ENCODE data around the gene SLC6A19. TPM values are rescaled to one million over a fixed set of nuclear protein-coding genes. Genes with fewer than 3 reads are reported as not detected.

Gene SLC6A19
- total and polyA plus RNA-seq, 2 of the 4 experiments (the other 2 are of a cell fraction), result not detected

DNA sequence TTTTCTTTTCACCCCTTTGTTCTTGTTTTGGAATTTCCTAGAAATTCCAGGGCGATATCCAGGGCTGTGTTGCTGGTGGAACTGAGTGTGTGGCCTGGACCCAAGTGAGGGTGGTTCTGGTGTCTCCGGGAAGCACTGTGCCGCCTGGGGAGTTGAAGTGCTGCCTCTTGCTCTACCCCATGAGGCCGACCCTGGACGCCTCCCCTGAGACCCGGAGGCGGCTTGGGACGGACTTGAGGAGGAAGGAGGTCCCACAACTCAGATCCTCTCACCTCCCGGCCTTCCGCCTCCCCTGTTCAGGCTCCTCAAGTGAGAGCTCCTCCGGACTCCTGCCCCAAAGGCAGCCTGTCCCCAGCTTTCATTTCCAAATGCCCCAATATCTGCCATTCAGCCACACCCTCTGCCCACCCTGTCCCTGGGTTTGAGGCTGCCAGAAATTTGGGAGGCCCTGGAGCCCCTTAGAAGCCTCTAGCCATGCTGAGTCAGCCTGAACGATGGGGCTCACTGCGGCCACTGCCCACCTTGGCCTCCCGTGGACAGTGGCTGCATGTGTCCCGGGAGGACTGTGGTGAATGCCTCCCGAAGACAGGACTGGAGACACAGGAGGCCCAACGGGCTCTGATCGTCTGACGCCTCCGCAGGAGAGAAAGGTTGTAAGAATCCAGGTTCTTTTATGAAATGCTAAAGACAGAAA, 42.6 kb upstream of the SLC6A19 start:
- Histone ChIP-seq H3K18ac (ENCODE audit: low read depth, low read length) (no peak overlapping the region), H3K4me1 (ENCODE audit: control insufficient read depth, insufficient read depth, low read length) (no peaks in the 10 kb centered on the region), H3K27ac (ENCODE audit: insufficient read depth, low read length) (no peak overlapping the region), H3K4me2 (ENCODE audit: low read depth, low read length) (no peak overlapping the region), H2AFZ (replicated peaks; ENCODE audit: low read length, poor library complexity) (no peak overlapping the region), H4K5ac (ENCODE audit: low read depth, low read length) (no peak overlapping the region), H3K23ac (ENCODE audit: low read depth, low read length) (no peak overlapping the region), H3K14ac (replicated peaks; ENCODE audit: low read depth, low read length) (no peak overlapping the region), H3K9me3 (ENCODE audit: control insufficient read depth, insufficient read depth, low read length) (peaks cover 6% of the 10 kb centered on the region; the same call in 1 of the 2 replicates), H3K4me3 (ENCODE audit: insufficient read depth, low read depth, low read length) (no peak overlapping the region), H3K56ac (ENCODE audit: extremely low read depth, insufficient read depth, low read length) (no peak overlapping the region), H3K36me3 (ENCODE audit: control insufficient read depth, insufficient read depth, low read length) (no peaks in the 10 kb centered on the region), H3K4ac (ENCODE audit: low read depth, low read length) (no peak overlapping the region), H2BK20ac (ENCODE audit: low read depth, low read length) (no peak overlapping the region), H2AK5ac (ENCODE audit: low read depth, low read length) (no peak overlapping the region), H2AK9ac (replicated peaks; ENCODE audit: low read depth, low read length, poor library complexity) (no peak overlapping the region), H4K91ac (ENCODE audit: insufficient read depth, low read depth, low read length) (no peak overlapping the region), H3K27me3 (ENCODE audit: control insufficient read depth, insufficient read depth, low read length) (peaks cover 48% of the 10 kb centered on the region; the same call in 1 of the 2 replicates), H3K9ac (ENCODE audit: low read depth, low read length) (no peak overlapping the region), H2BK5ac (ENCODE audit: low read depth, low read length, poor library complexity, severe bottlenecking) (no peak overlapping the region), H2BK120ac (ENCODE audit: low read depth, low read length) (no peak overlapping the region), H2BK15ac (ENCODE audit: low read depth, low read length) (no peak overlapping the region), H3K79me1 (ENCODE audit: low read depth in 1 of 2, low read length in 2 of 2) (no peaks in the 10 kb centered on the region), H4K20me1 (ENCODE audit: insufficient read depth, low read length) (no peaks in the 10 kb centered on the region; the same call in 1 of the 2 replicates), H3K9me1 (ENCODE audit: insufficient read depth, low read length) (no peaks in the 10 kb centered on the region; the same call in 1 of the 2 replicates), H4K8ac (ENCODE audit: low read depth in 2 of 2, low read length in 2 of 2) (no peak overlapping the region)
- intact Hi-C loops (cut with micrococcal nuclease) (no loop called here), dilution Hi-C loops (cut with HindIII; ENCODE audit: low sequenced_read_pairs, unreplicated experiment) (no loop called here), in situ Hi-C loops (cut with MboI; ENCODE audit: low sequenced_read_pairs) (no loop called here)
- ATAC-seq (ENCODE audit: low read depth) (no peak), DNase-seq (no peak)
- ChIA-PET CTCF (no interaction called here), POLR2A (ENCODE audit: unreplicated experiment) (no interaction called here)
- BruUV-seq (replicated peaks), result no TSS peak
- TF ChIP-seq FOS (IDR thresholded peaks at IDR 0.05; ENCODE audit: low read depth, low read length), result no peak
- no peak for TF ChIP-seq SMC3 (IDR thresholded peaks at IDR 0.05; ENCODE audit: low read depth, low read length)
- no peak for TF ChIP-seq MXI1 (IDR thresholded peaks at IDR 0.05; ENCODE audit: borderline replicate concordance, low read depth, low read length)
- no peak for TF ChIP-seq MAZ (IDR thresholded peaks at IDR 0.05; ENCODE audit: borderline replicate concordance, low read depth, low read length)
- no peak for TF ChIP-seq RCOR1 (IDR thresholded peaks at IDR 0.05; ENCODE audit: insufficient replicate concordance, low read length)
- no peak for TF ChIP-seq RAD21 (IDR thresholded peaks at IDR 0.05; ENCODE audit: low read length)
- TF ChIP-seq RFX5 (IDR thresholded peaks at IDR 0.05; ENCODE audit: low read depth, low read length), result no peak
- no peak for TF ChIP-seq MAFK (IDR thresholded peaks at IDR 0.05; ENCODE audit: low read depth, low read length)
- no peak for TF ChIP-seq CHD1 (IDR thresholded peaks at IDR 0.05; ENCODE audit: low read depth, low read length)
- TF ChIP-seq BHLHE40 (IDR thresholded peaks at IDR 0.05; ENCODE audit: low read depth, low read length), result no peak
- no peak for TF ChIP-seq USF2 (IDR thresholded peaks at IDR 0.05; ENCODE audit: low read depth, low read length)
- TF ChIP-seq, protein P1, sequence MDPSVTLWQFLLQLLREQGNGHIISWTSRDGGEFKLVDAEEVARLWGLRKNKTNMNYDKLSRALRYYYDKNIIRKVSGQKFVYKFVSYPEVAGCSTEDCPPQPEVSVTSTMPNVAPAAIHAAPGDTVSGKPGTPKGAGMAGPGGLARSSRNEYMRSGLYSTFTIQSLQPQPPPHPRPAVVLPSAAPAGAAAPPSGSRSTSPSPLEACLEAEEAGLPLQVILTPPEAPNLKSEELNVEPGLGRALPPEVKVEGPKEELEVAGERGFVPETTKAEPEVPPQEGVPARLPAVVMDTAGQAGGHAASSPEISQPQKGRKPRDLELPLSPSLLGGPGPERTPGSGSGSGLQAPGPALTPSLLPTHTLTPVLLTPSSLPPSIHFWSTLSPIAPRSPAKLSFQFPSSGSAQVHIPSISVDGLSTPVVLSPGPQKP (IDR thresholded peaks at IDR 0.05; ENCODE audit: borderline replicate concordance, low read depth, low read length), result no peak
- no peak for TF ChIP-seq CEBPB (IDR thresholded peaks at IDR 0.05; ENCODE audit: low read depth, low read length)
- TF ChIP-seq POLR2A (IDR thresholded peaks at IDR 0.05; ENCODE audit: low read depth, low read length), result no peak
- no peak for TF ChIP-seq NFE2L2 (IDR thresholded peaks at IDR 0.05; ENCODE audit: low read depth, low read length)
- TF ChIP-seq, protein P2, sequence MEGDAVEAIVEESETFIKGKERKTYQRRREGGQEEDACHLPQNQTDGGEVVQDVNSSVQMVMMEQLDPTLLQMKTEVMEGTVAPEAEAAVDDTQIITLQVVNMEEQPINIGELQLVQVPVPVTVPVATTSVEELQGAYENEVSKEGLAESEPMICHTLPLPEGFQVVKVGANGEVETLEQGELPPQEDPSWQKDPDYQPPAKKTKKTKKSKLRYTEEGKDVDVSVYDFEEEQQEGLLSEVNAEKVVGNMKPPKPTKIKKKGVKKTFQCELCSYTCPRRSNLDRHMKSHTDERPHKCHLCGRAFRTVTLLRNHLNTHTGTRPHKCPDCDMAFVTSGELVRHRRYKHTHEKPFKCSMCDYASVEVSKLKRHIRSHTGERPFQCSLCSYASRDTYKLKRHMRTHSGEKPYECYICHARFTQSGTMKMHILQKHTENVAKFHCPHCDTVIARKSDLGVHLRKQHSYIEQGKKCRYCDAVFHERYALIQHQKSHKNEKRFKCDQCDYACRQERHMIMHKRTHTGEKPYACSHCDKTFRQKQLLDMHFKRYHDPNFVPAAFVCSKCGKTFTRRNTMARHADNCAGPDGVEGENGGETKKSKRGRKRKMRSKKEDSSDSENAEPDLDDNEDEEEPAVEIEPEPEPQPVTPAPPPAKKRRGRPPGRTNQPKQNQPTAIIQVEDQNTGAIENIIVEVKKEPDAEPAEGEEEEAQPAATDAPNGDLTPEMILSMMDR (conservative IDR thresholded peaks at IDR 0.05; ENCODE audit: low read depth, low read length), result no peak
- WGBS, 2 experiments (ENCODE audit: extremely low coverage in 2 of 2, insufficient read length in 1 of 2), result 25% methylated on average over 2 of the region's 20 CpGs; no CpG with 5 or more reads in 1 of the 2 experiments

Measured in IMR-90 (cell line).